ENCODE data around the gene DIRAS2.

The DIRAS2 gene

DNA sequence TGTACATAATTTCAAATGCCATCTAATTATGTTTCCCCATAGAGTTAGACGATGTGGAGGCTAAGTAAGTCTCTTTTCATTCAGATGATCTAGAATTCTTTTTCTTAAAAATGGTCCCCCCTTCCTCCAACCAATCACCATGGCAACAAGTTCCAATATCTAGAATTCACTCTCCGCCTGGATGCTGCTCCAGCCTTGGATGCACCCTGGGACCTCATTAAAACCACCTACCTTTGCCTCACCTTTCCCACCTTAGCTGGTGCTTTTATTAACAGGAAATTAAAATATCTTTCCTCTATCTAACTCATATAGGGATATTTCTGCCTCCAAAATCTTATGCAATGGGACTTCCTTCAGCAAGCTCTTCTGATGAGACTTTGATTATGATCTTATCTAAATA lies 49.0 kb downstream of the DIRAS2 start:
- TF ChIP-seq, protein P1, sequence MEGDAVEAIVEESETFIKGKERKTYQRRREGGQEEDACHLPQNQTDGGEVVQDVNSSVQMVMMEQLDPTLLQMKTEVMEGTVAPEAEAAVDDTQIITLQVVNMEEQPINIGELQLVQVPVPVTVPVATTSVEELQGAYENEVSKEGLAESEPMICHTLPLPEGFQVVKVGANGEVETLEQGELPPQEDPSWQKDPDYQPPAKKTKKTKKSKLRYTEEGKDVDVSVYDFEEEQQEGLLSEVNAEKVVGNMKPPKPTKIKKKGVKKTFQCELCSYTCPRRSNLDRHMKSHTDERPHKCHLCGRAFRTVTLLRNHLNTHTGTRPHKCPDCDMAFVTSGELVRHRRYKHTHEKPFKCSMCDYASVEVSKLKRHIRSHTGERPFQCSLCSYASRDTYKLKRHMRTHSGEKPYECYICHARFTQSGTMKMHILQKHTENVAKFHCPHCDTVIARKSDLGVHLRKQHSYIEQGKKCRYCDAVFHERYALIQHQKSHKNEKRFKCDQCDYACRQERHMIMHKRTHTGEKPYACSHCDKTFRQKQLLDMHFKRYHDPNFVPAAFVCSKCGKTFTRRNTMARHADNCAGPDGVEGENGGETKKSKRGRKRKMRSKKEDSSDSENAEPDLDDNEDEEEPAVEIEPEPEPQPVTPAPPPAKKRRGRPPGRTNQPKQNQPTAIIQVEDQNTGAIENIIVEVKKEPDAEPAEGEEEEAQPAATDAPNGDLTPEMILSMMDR (IDR thresholded peaks at IDR 0.05; ENCODE audit: borderline replicate concordance, insufficient read depth, low read depth, low read length) = no peak
- H3K4me3 ChIP-seq (ENCODE audit: low read depth, low read length) = no peak overlapping the region

DNA sequence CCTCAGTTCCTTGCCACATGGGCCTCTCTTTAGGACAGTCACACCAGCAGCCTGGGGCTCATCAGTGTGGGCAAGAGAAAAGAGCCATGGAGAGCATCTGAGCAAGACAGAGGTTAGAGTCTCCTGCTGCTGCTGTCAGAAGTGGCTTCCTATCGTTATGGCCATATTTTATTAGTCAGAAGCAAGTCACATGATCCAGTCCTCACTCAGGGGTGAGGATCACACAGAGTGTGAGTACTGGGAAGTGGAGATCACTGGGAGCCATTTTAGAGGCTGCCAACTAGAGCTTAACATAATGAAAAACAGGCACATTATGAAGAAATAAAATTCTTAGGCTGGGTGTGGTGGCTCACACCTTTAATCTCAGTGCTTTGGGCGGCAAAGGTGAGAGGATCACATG lies 62.0 kb downstream of the DIRAS2 start:
- TF ChIP-seq, protein P1 (IDR thresholded peaks at IDR 0.05; ENCODE audit: borderline replicate concordance, insufficient read depth, low read depth, low read length) = no peak
- H3K4me3 ChIP-seq (ENCODE audit: low read depth, low read length) = no peak overlapping the region

DNA sequence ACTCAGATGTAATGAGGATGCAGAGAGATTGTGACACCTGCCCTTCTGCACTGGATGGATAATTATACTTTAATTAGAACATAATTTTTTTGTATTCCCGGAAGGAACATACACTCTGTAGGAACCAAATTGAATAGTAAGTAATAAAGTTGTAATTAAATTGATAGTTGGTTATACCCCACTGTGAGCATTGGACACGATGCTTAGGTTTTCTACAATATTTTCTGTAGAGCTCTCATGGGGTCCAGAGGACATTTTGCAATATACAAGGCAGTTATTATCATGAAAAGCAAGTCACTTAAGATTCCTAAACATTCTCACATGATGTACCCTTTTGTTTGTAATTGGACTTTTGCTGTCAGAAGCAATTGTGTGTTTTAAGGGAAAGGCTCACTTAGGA lies 63.4 kb downstream of the DIRAS2 start:
- H3K4me3 ChIP-seq (ENCODE audit: low read depth, low read length) = no peak overlapping the region
- TF ChIP-seq, protein P1 (IDR thresholded peaks at IDR 0.05; ENCODE audit: borderline replicate concordance, insufficient read depth, low read depth, low read length) = no peak

DNA sequence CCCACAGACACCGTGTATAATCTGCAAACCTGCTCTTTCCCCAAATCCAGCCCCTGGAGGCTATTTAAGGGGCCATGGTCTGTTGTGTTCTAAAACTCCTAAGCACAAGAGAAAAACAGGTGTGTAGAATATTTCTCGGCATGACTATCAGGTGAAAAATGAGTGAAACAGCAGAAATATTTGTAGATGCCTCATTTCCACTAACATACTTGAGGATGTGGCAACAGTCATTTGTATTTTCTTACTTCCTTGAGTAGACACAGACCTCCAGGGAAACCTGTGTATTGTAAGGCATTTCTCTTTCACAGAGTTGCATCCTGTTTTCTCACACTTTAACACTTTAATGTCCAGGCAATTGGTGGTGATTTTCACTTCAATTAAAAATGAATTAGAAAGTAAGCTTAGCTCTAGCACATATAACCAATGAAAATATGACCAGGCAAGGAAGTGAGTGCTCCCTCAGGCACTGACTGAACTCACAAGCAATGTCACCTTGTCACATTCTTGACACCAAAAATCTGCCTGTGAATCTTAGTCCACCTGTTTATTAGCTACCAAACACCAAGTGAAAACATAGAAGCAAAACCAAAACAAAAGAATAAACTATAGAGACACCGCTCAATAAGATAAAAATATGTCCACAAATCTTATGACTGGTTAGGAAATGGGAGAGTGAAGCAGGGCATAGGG lies 64.4 kb downstream of the DIRAS2 start:
- TF ChIP-seq, protein P1 (IDR thresholded peaks at IDR 0.05; ENCODE audit: borderline replicate concordance, insufficient read depth, low read depth, low read length) = no peak
- no peak overlapping the region for H3K4me3 ChIP-seq (ENCODE audit: low read depth, low read length)

DNA sequence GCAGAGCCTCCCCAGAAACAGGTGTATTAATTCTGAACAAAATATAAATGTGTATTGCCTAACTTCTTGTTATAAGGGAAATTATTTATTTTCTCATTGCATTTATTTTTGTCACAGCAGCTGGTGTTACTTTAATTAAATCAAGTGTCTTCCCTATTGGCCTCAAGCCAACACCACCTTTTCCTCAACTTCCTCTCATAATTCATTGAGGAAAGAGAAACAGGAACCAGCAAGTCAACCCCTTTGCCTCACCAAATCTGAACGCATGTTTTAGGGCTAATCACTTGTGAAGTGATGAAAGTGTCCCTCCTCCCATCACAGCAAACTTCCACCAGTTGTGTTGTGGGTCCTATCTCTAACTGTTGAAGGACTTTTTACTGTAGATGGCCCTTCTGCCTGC lies 73.1 kb downstream of the DIRAS2 start:
- TF ChIP-seq, protein P1 (IDR thresholded peaks at IDR 0.05; ENCODE audit: borderline replicate concordance, insufficient read depth, low read depth, low read length) = no peak
- H3K4me3 ChIP-seq (ENCODE audit: low read depth, low read length) = no peak overlapping the region

DNA sequence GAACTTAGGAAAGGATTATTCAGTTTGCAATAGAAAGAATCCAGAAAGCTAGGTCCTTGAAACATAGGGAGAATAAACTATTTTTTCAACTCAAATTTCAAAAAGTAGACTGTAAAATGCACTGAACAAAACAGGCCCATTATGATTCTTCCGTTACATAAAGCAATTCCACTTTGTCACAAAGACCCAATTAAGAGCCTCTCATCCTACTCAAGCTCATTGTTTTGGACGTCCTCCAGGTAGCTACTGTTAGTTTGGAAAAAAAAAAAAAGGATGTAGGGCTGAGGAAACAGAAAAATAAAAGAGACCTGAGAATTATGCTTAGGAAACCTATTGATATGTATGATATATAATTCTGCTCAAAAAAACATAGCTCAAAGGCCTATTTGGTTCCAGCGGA lies 74.0 kb downstream of the DIRAS2 start:
- TF ChIP-seq, protein P1 (IDR thresholded peaks at IDR 0.05; ENCODE audit: borderline replicate concordance, insufficient read depth, low read depth, low read length) = no peak
- no peak overlapping the region for H3K4me3 ChIP-seq (ENCODE audit: low read depth, low read length)

DNA sequence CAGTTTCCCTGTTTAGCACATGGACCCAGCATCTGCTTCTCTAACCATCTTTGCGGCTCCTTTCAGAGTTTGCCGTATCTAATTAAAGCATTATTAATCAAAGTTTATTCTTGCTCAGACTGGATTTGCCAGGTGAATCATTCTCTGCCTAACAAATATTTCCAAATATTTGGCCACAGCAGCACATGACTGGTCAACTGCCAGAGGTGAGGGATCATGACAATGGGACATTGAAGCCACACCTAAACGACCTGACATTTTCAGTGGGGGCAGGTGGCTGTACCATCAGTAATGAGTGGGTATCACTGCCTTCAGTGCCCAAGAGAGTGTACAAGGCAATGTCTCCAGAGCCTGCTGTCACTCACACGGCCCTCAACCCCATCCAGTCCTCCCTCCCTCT lies 80.4 kb downstream of the DIRAS2 start:
- H3K4me3 ChIP-seq (ENCODE audit: low read depth, low read length) = no peak overlapping the region
- TF ChIP-seq, protein P1 (IDR thresholded peaks at IDR 0.05; ENCODE audit: borderline replicate concordance, insufficient read depth, low read depth, low read length) = no peak

Measured in GM12875 (cell line).